ENCODE measurements around the gene ZNF799.
"Not testable (repeated sequence)": the region's sequence is repeated elsewhere in the genome, so short reads cannot be mapped to it uniquely, and the experiment has no call there.

The ZNF799 gene

DNA sequence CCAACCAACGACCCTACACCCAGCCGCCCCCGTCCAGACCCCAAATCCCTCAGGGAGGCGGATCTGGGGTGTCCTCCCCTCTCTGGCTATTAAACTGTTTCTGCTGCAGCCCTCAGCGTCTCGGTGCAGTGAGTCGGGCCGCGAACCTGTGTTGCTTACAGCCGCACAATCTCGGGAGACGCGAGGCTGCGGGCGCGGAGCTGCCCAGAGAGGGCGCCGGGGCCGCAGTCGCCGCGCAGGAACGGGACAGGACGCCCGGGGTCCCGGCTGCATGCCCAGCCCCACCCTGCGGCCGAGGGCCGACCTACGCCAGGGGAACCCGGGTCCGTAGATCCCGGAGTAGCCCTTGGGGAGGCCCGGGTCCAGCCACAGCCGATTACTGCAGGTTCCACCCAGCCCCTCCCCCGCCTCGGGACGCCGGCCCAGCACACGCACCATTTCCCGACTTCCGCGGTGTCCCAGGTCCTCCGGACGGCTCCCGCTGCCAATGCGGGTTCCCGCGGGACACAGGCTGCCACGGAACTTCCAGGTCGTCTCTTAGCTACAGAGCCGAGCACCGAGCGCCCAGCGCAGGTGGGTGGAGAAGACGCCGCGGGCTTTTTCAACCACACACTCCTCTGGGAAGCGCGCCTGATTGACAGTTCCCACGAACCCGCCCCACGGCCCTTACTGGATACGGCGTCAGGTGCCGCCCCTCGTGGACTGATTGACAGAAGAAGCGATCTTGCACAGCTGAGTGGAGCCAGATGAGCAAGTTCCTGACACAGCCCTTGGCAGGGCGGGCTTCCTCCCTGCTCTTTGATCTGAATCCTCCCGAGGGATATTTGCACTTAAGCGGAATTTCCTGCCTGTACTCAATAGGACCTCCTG is at the start of gene ZNF799:
ZNF799 (minus strand) TSS at position 639 of the 870 bp plus-strand sequence; CDS start at position 438, 201 bp downstream.
- DNase-seq (ENCODE audit: low read depth in 2 of 2), result peak; percentile 82 to 83

DNA sequence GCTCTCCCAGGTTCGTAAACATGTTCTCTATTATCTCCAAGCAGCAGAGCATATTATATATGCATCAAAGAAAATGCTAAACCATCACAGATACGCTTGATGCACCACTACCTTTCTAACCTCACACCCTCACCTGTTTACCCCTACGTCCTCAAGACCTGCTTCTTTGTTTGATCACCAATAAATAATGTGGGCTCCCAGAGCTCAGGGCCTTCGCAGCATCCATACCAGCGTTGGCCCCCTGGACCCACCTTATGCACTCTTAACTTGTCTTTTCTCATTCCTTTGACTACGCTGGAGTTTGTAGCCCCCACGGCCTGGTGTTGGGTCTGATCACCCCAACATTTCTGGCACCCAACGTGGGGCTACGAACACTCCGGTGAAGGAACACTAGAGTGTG is 49.8 kb upstream of the ZNF799 start:
- DNase-seq (ENCODE audit: low read depth in 2 of 2), result no peak

DNA sequence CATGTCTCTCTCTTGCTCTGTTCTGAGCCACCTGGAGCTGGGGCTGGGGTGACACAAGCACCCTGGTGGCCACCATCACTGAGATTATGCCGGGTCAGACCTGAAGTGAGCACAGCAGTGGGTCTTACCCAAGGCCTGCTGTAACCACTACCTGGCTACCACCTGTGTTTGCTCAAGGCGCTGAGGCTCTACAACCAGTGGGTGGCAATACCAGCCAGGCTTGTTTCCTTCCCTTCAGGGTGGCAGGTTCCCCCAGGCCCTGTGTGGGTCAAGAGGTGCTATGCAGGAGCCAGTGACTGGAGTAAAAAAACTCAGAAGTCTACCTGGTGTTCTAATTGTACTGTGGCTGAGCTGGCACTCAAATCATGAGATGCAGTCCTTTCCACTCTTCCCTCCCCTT is 47.7 kb upstream of the ZNF799 start:
- DNase-seq (ENCODE audit: low read depth in 2 of 2), result no peak

GRCh38 chr19:12440541-12441316 is 39.7 kb upstream of the ZNF799 start, which contains the start of gene ZNF443:
TSS of gene ZNF443 (minus strand) at chr19:12441021. CDS start at chr19:12440914, 107 bp downstream.
- peak; percentile 97 to 98 for DNase-seq (ENCODE audit: low read depth in 2 of 2)

DNA sequence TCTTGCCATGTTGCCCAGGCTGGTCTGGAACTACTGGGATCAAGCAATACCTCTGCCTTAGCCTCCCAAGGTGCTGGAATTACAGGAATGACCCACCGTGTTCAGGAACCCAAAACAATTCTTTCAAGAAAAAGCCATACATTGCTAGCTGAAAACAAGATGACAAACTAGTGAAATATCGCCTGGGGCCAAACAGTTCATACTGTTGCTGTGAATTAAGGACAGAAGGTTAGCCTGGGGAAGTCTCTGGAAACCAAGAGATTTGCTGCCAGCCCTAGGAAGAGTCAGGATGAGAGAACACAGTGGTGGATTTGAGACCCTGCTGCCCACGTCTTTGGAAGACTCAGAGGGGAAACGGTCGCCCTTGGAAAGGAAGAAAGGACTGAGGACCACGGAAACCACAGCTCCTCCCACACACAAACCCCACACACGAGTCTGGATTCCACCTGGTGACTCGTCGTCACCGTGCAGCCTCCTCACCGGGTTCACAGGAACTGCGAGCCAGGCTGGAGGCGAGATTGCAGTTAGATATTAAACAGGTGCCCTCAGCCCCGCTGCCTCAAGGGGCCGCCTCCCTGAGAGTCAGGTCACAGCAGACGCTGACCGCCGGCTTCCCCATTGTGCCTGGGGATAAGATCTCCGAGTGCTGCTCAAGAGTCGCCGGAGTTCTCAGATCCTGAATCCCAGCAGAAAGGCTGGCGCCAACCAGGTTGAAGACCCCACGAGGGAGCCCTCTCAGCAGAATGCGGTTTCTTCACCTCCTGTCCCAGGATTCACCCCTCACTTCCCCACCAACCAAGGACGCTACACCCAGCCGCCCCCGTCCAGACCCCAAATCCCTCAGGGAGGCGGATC is 38.8 kb upstream of the ZNF799 start:
- DNase-seq (ENCODE audit: low read depth in 2 of 2), result peak; percentile 22 to 48

DNA sequence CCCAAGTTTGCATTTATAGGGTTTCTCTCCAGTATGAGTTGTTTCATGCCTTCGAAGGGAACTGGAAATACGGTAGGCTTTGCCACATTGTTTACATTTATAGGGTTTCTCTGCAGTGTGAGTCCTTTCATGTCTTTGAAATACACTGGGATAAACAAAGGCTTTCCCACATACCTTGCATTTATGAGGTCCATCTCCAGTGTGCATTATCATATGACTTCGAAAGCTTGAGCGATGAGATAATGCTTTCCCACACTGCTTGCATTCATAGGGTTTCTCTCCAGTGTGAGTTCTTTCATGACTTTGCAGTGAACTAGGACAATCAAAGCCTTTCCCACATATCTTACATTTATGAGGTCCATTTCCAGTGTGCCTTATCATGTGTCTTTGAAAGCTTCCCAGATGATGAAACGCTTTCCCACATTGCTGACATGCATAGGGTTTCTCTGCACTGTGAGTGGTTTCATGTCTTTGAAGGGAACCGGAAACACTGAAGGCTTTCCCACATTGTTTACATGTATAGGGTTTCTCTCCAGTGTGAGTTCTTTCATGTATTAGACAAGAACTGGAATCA is 29.7 kb upstream of the ZNF799 start:
- not testable (repeated sequence) for DNase-seq (ENCODE audit: low read depth in 2 of 2)

- DNase-seq (ENCODE audit: low read depth in 2 of 2), result no peak
Measured at GRCh38 chr19:12425888-12426274, 24.8 kb upstream of the ZNF799 start.

DNA sequence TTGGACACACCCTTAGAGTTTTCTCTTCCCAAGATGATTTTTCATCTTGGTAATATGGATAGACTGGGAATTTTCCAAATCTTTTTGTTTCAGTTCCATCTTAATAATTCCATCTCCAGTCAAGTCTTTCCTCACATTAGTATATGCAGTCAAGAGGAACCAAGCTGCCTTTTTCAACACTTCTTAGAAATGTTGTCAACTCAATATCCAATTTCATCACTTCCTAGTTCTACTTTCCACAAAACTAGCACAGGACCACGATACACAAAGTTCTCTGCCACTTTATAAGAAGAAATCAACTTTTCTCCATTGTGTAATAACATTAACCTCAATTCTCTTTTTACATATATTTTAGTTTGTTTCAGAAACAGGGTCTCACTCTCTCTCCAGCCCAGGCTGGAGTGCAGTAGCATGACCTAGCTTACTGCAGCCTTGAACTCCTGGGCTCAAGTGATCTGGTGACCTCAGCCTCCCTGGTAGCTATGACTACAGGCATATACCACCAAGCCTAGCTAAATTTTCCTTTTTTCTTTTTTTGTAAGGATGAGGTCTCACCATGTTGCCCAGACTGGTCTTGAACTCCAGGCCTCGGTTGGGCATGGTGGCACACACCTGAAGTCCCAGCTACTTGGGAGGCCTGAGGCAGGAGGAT is 24.3 kb upstream of the ZNF799 start:
- DNase-seq (ENCODE audit: low read depth in 2 of 2), result no peak

DNA sequence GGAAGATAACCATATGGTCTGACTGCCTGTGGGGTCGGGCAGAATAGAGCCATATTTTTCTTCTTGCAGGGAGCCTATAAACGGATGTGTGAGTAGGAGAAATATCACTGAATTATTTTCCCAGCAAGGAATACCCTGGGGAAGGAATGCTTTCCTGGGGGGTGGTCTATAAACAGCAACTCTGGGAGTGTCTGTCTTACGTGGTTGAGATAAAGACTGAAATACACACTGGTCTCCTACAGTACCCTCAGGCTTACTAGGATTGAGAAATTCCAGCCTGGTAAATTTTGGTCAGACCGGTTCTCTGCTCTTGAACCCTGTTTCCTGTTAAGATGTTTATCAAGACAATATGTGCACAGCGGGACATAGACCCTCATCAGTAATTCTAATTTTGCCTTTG is 16.2 kb upstream of the ZNF799 start:
- not testable (repeated sequence) for DNase-seq (ENCODE audit: low read depth in 2 of 2)

DNA sequence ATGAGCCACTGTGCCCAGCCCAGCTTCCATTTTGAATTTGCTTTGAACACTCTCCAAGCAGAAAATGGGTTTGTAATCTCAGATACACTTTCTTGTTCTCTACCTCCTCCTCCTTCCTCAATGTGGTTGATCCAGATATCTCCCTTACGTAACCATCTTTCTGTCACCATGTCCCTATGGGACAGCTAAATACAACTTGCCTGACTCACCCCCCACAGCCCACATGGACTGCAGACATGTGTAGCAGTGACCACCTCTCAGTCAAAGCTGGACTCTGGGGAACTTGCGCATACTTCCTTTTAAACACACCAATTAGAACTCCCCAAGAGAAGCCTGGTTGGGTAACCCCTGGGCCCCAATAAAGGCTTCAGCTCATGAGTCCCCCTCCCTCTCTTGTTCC is 10.8 kb upstream of the ZNF799 start:
- no peak for DNase-seq (ENCODE audit: low read depth in 2 of 2)

- peak in 1 of 2 donors; percentile 35 for DNase-seq (ENCODE audit: low read depth in 2 of 2)
Measured at GRCh38 chr19:12399901-12400632, 1.0 kb downstream of the ZNF799 start.

DNA sequence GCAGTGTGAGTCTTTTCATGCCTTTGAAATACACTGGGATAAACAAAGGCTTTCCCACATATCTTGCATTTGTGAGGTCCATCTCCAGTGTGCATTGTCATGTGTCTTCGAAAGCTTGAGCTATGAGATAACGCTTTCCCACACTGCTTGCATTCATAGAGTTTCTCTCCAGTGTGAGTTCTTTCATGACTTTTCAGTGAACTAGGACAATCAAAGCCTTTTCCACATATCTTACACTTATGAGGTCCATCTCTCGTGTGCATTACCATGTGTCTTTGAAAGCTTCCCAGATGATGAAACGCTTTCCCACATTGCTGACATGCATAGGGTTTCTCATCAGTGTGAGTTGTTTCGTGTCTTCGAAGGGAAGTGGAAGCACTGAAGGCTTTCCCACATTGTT is 9.9 kb downstream of the ZNF799 start:
- DNase-seq (ENCODE audit: low read depth in 2 of 2), result not testable (repeated sequence)

DNA sequence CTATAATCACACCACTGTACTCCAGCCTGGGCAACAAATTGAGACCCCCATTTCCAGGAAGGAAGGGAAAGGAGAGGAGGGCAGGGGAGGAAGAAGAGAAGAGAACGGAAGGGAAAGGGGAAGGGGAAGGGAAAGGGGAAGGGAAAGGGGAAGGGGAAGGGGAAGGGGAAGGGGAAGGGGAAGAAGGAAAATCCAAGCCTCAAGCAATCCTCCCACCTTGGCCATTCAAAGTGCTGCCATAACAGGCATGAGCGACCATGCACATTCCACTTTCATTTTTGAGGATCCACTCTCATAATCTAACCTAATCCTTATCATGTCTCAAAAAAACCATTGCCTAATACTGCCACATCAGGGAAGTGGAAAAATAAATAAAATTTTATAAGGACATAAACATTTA is 14.7 kb downstream of the ZNF799 start:
- not testable (repeated sequence) for DNase-seq (ENCODE audit: low read depth in 2 of 2)

DNA sequence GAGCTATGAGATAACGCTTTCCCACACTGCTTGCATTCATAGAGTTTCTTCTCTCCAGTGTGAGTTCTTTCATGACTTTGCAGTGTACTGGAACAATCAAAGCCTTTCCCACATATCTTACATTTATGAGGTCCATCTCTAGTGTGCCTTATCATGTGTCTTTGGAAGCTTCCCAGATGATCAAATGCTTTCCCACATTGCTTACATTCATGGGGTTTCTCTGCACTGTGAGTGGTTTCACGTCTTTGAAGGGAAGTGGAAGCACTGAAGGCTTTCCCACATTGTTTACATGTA is 20.7 kb downstream of the ZNF799 start:
- no peak for DNase-seq (ENCODE audit: low read depth in 2 of 2)

GRCh38 chr19:12379732-12380443 is 21.2 kb downstream of the ZNF799 start:
- no peak for DNase-seq (ENCODE audit: low read depth in 2 of 2)

DNA sequence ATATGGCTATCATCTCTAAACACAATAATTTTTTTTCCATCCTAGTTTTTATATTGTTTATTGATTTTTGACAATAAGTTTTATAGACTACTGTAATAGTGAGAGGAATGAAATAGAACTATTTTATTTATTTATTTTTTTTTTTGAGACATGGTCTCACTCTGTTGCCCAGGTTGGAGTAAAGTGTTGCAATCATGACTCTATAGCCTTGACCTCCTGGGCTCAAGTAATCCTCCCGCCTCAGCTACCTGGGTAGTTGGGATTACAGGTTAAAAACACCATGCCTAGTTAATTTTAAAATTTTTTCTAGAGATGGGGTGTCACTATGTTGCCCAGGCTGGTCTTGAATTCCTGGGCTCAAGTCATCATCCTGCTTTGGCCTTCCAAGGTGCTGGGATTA is 27.0 kb downstream of the ZNF799 start:
- no peak for DNase-seq (ENCODE audit: low read depth in 2 of 2)

- DNase-seq (ENCODE audit: low read depth in 2 of 2), result peak; percentile 88
Measured at GRCh38 chr19:12365236-12366162, 35.6 kb downstream of the ZNF799 start, which contains the start of gene ZNF442. TSS of gene ZNF442 (minus strand) at chr19:12365683. CDS start at chr19:12363631, 2,052 bp downstream.

All from stimulated activated CD4-positive, alpha-beta T cell treated with anti-CD3 and anti-CD28 coated beads, Interleukin-15, amount 100 ng/mL, for 48 hours (primary cell).